Neural progenitor cell (in vitro differentiated cells): Measurements from ENCODE around the gene CLRN1. TPM values are rescaled to one million over a fixed set of nuclear protein-coding genes. Genes with fewer than 3 reads are reported as not detected.

Source experiments
- DNase-seq: peaks from one replicate; pipeline ENCODE4 v3.0.0-alpha.2; 2016; ENCODE audit warnings: low spot score
- H2AFZ ChIP-seq: fragments of 200-600 bp; sonication (generic); replicated peaks from 2 replicates; pipeline ENCODE4 v1.6.1; 2016; ENCODE audit warnings: antibody characterized with exemption
- H3F3A ChIP-seq: fragments of 200-600 bp; sonication (generic); 2 replicates; pipeline ENCODE4 v1.6.1; 2016; ENCODE audit warnings: antibody characterized with exemption, low read depth
- H3K27ac ChIP-seq: fragments of 200-600 bp; sonication (generic); 2 replicates; pipeline ENCODE4 v1.5.1; 2016; ENCODE audit warnings: mild to moderate bottlenecking
- H3K27me3 ChIP-seq: fragments of 200-600 bp; sonication (generic); 2 replicates; pipeline ENCODE4 v1.6.1; 2016; ENCODE audit warnings: mild to moderate bottlenecking, moderate library complexity
- H3K36me3 ChIP-seq: fragments of 200-600 bp; sonication (generic); 2 replicates; pipeline ENCODE4 v1.5.1; 2016
- H3K4me1 ChIP-seq: fragments of 200-600 bp; sonication (generic); 2 replicates; pipeline ENCODE4 v1.6.1; 2016; ENCODE audit warnings: mixed run types
- H3K4me2 ChIP-seq: fragments of 200-600 bp; sonication (generic); 2 replicates; pipeline ENCODE4 v1.6.1; 2016
- H3K4me3 ChIP-seq: fragments of 200-600 bp; sonication (generic); 2 replicates; pipeline ENCODE4 v1.5.1; 2016
- H3K79me2 ChIP-seq: fragments of 200-600 bp; sonication (generic); 2 replicates; pipeline ENCODE4 v1.6.1; 2016; ENCODE audit warnings: low read depth
- H3K9ac ChIP-seq: fragments of 200-600 bp; sonication (generic); 2 replicates; pipeline ENCODE4 v1.6.1; 2016
- H3K9me3 ChIP-seq: fragments of 200-600 bp; sonication (generic); 2 replicates; pipeline ENCODE4 v1.5.1; 2016; ENCODE audit warnings: low read depth
- H4K20me1 ChIP-seq: fragments of 200-600 bp; sonication (generic); 2 replicates; pipeline ENCODE4 v1.6.1; 2016; ENCODE audit warnings: low read depth
- H3K27ac Mint-ChIP-seq: 3 replicates; pipeline ENCODE4 v1.8.0; 2021; ENCODE audit warnings: mixed read lengths
- H3K27me3 Mint-ChIP-seq: 2 replicates; pipeline ENCODE4 v1.8.0; 2022; ENCODE audit warnings: low read depth, mild to moderate bottlenecking, inconsistent platforms, moderate library complexity, mixed read lengths; ENCODE audit not compliant: insufficient read depth
- H3K36me3 Mint-ChIP-seq: 3 replicates; pipeline ENCODE4 v1.8.0; 2021; ENCODE audit warnings: mixed read lengths
- H3K4me1 Mint-ChIP-seq: 3 replicates; pipeline ENCODE4 v1.8.0; 2021; ENCODE audit warnings: mixed read lengths
- H3K4me3 Mint-ChIP-seq: 3 replicates; pipeline ENCODE4 v1.8.0; 2021; ENCODE audit warnings: mild to moderate bottlenecking, moderate library complexity, mixed read lengths
- H3K9me3 Mint-ChIP-seq: 3 replicates; pipeline ENCODE4 v1.8.0; 2020; ENCODE audit warnings: mixed read lengths
- CTCF ChIP-seq: fragments of 200-600 bp; sonication (generic); IDR thresholded peaks from 2 replicates; pipeline ENCODE4 v1.5.1; 2017; ENCODE audit warnings: antibody characterized with exemption, mild to moderate bottlenecking
- EZH2 ChIP-seq: fragments of 200-600 bp; sonication (generic); IDR thresholded peaks from 2 replicates; pipeline ENCODE4 v1.6.1; 2017; ENCODE audit warnings: antibody characterized with exemption, mild to moderate bottlenecking, moderate library complexity
- EZH2phosphoT487 ChIP-seq: fragments of 200-600 bp; sonication (generic); IDR thresholded peaks from 2 replicates; pipeline ENCODE4 v1.6.1; 2017; ENCODE audit warnings: antibody characterized with exemption
- total RNA-seq: library from RNA; depleted of rRNA; stranded (reverse); fragments of >200 nt; gene quantifications from 2 replicates; pipeline ENCODE4 v1.2.3, GENCODE V29; 2015; ENCODE audit warnings: low replicate concordance

Gene CLRN1
- total RNA-seq, 1 donor from 2014 or later: not detected

GRCh38 chr3:150984066-150984465 lies 11.5 kb upstream of the CLRN1 start:
- Mint-ChIP-seq H3K27ac (no peak overlapping the region), H3K9me3 (peaks cover 3% of the 10 kb centered on the region), H3K27me3 (no peaks in the 10 kb centered on the region), H3K36me3 (no peaks in the 10 kb centered on the region), H3K4me1 (no peaks in the 10 kb centered on the region), H3K4me3 (no peak overlapping the region)
- H3K27ac ChIP-seq: no peak overlapping the region
- no peak overlapping the region for H3K4me2 ChIP-seq
- H2AFZ ChIP-seq: no peak overlapping the region
- H3K36me3 ChIP-seq: no peaks in the 10 kb centered on the region
- H3K4me3 ChIP-seq: no peak overlapping the region
- H3F3A ChIP-seq: no peaks in the 10 kb centered on the region
- H3K4me1 ChIP-seq: no peaks in the 10 kb centered on the region
- H3K9ac ChIP-seq: no peak overlapping the region
- DNase-seq: no peak
- TF ChIP-seq EZH2phosphoT487: no peak
- no peak for TF ChIP-seq CTCF
- no peak for TF ChIP-seq EZH2
- no peaks in the 10 kb centered on the region for H3K27me3 ChIP-seq
- H3K79me2 ChIP-seq: no peaks in the 10 kb centered on the region
- no peaks in the 10 kb centered on the region for H3K9me3 ChIP-seq
- H4K20me1 ChIP-seq: no peaks in the 10 kb centered on the region

GRCh38 chr3:150978566-150979148 lies 6.1 kb upstream of the CLRN1 start:
- no peaks in the 10 kb centered on the region for H3K9me3 ChIP-seq
- no peak overlapping the region for H2AFZ ChIP-seq
- TF ChIP-seq CTCF (no peak), EZH2phosphoT487 (no peak), EZH2 (no peak)
- no peak overlapping the region for H3K4me2 ChIP-seq
- H3K36me3 Mint-ChIP-seq: no peaks in the 10 kb centered on the region
- no peak overlapping the region for H3K27ac Mint-ChIP-seq
- H3K4me1 Mint-ChIP-seq: peaks cover 13% of the 10 kb centered on the region
- H3K4me3 Mint-ChIP-seq: no peak overlapping the region
- H3K27me3 Mint-ChIP-seq: no peaks in the 10 kb centered on the region
- no peaks in the 10 kb centered on the region for H4K20me1 ChIP-seq
- DNase-seq: no peak
- H3K27ac ChIP-seq: no peak overlapping the region
- H3K79me2 ChIP-seq: no peaks in the 10 kb centered on the region
- H3K4me3 ChIP-seq: no peak overlapping the region
- no peaks in the 10 kb centered on the region for H3K4me1 ChIP-seq
- H3K9ac ChIP-seq: no peak overlapping the region
- H3K9me3 Mint-ChIP-seq: no peaks in the 10 kb centered on the region
- no peaks in the 10 kb centered on the region for H3K27me3 ChIP-seq
- H3F3A ChIP-seq: no peaks in the 10 kb centered on the region
- no peaks in the 10 kb centered on the region for H3K36me3 ChIP-seq

GRCh38 chr3:150975992-150976368 lies 3.5 kb upstream of the CLRN1 start:
- H3K27ac ChIP-seq: no peak overlapping the region
- no peaks in the 10 kb centered on the region for H3K9me3 Mint-ChIP-seq
- H3K27ac Mint-ChIP-seq: no peak overlapping the region
- no peaks in the 10 kb centered on the region for H3K36me3 ChIP-seq
- no peak overlapping the region for H2AFZ ChIP-seq
- H3K9ac ChIP-seq: no peak overlapping the region
- no peak for DNase-seq
- H3K4me1 ChIP-seq: peaks cover 4% of the 10 kb centered on the region
- no peaks in the 10 kb centered on the region for H3K36me3 Mint-ChIP-seq
- no peaks in the 10 kb centered on the region for H3K79me2 ChIP-seq
- peaks cover 27% of the 10 kb centered on the region for H3K4me1 Mint-ChIP-seq
- no peaks in the 10 kb centered on the region for H3F3A ChIP-seq
- H3K27me3 ChIP-seq: no peaks in the 10 kb centered on the region
- peaks cover 2% of the 10 kb centered on the region for H3K27me3 Mint-ChIP-seq
- TF ChIP-seq EZH2phosphoT487 (no peak), EZH2 (no peak), CTCF (no peak)
- no peaks in the 10 kb centered on the region for H3K9me3 ChIP-seq
- H4K20me1 ChIP-seq: no peaks in the 10 kb centered on the region
- H3K4me2 ChIP-seq: no peak overlapping the region
- H3K4me3 ChIP-seq: no peak overlapping the region
- no peak overlapping the region for H3K4me3 Mint-ChIP-seq
